ENCODE measurements around the gene RGL1.
A peak's percentile ranks its signal among the peaks of the same experiment; 100 is the strongest.

Gene RGL1

DNA sequence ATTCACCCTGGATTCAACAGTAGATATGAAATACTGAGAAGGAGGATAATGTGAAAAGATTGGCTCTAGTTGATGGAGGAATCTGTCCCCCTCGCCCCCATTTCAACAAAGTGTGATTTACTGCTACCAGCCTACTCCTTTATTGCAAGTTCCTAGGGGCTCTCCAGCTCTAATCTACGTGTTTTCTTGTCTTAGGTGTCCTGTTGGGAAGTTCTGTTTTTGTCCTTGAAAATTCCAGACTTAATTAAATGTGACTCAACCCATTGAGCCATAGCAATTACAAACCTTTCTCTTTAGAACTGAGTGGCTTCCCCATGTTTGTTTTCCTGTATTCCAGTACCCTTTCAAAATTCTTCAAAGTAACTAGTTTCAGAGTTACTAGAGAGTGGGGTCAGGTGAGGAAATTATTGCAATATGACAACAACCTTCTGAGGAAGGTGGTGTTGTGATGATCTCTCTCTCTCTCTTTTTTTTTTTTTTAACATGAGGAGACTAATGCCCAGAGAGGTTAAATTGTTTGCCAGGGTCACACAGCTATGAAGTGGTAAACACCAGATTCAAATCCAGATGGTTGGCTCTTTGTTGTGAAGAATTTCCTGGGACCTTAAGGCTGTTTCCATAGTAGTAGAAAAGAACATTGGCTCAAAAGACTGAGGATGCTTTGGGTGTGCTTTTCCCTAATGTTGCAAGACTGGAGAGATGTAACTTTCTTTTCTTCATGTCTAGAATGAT is 3.5 kb downstream of the RGL1 start:
- Histone ChIP-seq H3K36me3 (ENCODE audit: control insufficient read depth, insufficient read depth, low read length) (peaks cover 22% of the 10 kb centered on the region), H3K27ac (ENCODE audit: low read depth, low read length, severe bottlenecking) (peak overlapping the region; percentile 67), H3K9me3 (ENCODE audit: control insufficient read depth, low read length) (no peaks in the 10 kb centered on the region), H3K4me1 (ENCODE audit: control insufficient read depth, insufficient read depth, low read length, poor library complexity, severe bottlenecking) (peaks cover 58% of the 10 kb centered on the region), H3K4me3 (ENCODE audit: extremely low read depth, insufficient read depth, low read length, poor library complexity, severe bottlenecking) (no peak overlapping the region)
- 100% methylated on average over 1 of the region's 2 CpGs; no CpG with 5 or more reads in 1 of the 2 experiments for WGBS, 2 experiments (ENCODE audit: insufficient coverage in 2 of 2)

DNA sequence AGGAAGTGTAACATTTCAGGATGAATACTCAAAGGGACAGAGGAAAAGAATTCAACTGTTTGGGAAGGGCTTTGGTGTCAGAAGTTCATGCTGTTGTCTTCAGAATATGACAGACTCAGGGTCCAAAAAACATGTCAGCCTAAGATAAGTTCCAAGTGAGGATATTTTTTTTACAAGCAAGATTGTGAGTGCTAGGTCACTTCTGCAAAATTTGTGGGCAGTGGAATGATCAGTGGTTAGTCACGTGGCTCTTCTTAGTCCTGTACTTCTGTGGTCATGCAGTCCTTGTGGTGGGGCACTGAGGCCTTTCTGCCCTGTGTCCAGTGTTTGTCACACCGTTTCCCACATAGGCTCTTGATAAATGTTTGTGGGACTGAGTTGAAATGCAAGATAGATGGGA is 5.2 kb downstream of the RGL1 start:
- Histone ChIP-seq H3K9me3 (ENCODE audit: control insufficient read depth, low read length) (no peaks in the 10 kb centered on the region), H3K4me1 (ENCODE audit: control insufficient read depth, insufficient read depth, low read length, poor library complexity, severe bottlenecking) (peaks cover 72% of the 10 kb centered on the region), H3K27ac (ENCODE audit: low read depth, low read length, severe bottlenecking) (peak overlapping the region; percentile 52), H3K36me3 (ENCODE audit: control insufficient read depth, insufficient read depth, low read length) (peaks cover 22% of the 10 kb centered on the region), H3K4me3 (ENCODE audit: extremely low read depth, insufficient read depth, low read length, poor library complexity, severe bottlenecking) (no peak overlapping the region)
- WGBS, 2 experiments (ENCODE audit: insufficient coverage in 2 of 2) = 100% methylated on average over 1 to 2 of the region's 2 CpGs

GRCh38 chr1:183810756-183811544 is 6.0 kb downstream of the RGL1 start:
- H3K4me1 ChIP-seq (ENCODE audit: control insufficient read depth, insufficient read depth, low read length, poor library complexity, severe bottlenecking) = peaks cover 78% of the 10 kb centered on the region
- H3K4me3 ChIP-seq (ENCODE audit: extremely low read depth, insufficient read depth, low read length, poor library complexity, severe bottlenecking) = no peak overlapping the region
- H3K9me3 ChIP-seq (ENCODE audit: control insufficient read depth, low read length) = no peaks in the 10 kb centered on the region
- H3K27ac ChIP-seq (ENCODE audit: low read depth, low read length, severe bottlenecking) = peak overlapping the region; percentile 50
- peaks cover 22% of the 10 kb centered on the region for H3K36me3 ChIP-seq (ENCODE audit: control insufficient read depth, insufficient read depth, low read length)
- 76 to 82% methylated on average over 2 of the region's 4 CpGs for WGBS, 2 experiments (ENCODE audit: insufficient coverage in 2 of 2)

DNA sequence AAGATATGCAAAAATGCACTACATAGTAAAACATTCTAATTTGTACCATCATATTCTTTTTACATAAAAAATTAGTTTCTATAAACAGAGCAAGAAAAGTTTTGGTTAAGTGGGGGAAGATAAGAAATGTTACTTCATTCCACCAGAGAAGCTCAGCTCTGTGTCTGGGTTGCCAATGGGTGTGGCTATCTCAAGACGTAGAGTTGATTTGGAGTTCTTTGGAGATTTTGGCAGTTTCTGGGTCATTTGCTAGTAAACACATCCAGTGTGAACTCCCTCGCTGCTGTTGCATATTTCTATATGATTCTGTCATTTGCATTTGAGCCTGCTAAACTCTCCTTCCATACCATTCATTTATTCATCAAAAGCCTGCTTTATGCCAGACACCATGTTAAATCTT is 7.2 kb downstream of the RGL1 start:
- Histone ChIP-seq H3K4me1 (ENCODE audit: control insufficient read depth, insufficient read depth, low read length, poor library complexity, severe bottlenecking) (peaks cover 77% of the 10 kb centered on the region), H3K27ac (ENCODE audit: low read depth, low read length, severe bottlenecking) (peak overlapping the region; percentile 98), H3K36me3 (ENCODE audit: control insufficient read depth, insufficient read depth, low read length) (peaks cover 20% of the 10 kb centered on the region), H3K4me3 (ENCODE audit: extremely low read depth, insufficient read depth, low read length, poor library complexity, severe bottlenecking) (peak overlapping the region; percentile 7), H3K9me3 (ENCODE audit: control insufficient read depth, low read length) (no peaks in the 10 kb centered on the region)
- 90 to 100% methylated on average over 1 of the region's 2 CpGs for WGBS, 2 experiments (ENCODE audit: insufficient coverage in 2 of 2)

- WGBS, 2 experiments (ENCODE audit: insufficient coverage in 2 of 2) = 12 to 22% methylated on average over 5 to 8 of the region's 9 CpGs
- peaks cover 74% of the 10 kb centered on the region for H3K4me1 ChIP-seq (ENCODE audit: control insufficient read depth, insufficient read depth, low read length, poor library complexity, severe bottlenecking)
These were observed 8.0 kb downstream of the RGL1 start for GRCh38 chr1:183812686-183813569.

DNA sequence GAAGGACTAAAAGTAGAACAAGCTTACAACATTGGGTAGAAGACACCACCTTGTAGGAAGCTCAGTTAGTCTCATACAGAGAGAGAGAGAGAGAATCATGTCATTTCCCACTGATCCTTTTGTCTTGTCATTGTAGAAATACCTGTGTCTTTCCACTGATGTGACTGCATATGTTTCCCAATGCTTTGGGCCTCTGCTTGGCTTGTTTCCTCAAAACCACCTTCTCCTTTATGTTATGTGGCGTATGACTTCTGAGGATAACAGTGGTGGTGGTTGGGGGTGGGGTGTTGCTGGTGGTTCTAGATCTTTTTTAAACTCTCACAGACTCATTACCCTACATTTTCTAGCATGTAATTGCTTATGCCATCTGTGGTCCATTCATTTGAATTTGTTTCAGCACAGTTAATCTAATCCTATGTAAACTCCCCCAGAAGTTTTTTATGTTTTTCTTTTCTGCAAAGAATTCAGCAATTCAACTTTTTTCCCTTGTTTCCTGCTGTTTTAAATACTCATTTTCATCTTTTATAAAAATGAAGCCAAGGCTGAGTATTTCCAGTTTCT is 9.3 kb downstream of the RGL1 start:
- H3K27ac ChIP-seq (ENCODE audit: low read depth, low read length, severe bottlenecking) = peak overlapping the region; percentile 98
- no CpG with 5 or more reads among the region's 1 CpG for WGBS, 2 experiments (ENCODE audit: insufficient coverage in 2 of 2)
- peaks cover 64% of the 10 kb centered on the region for H3K4me1 ChIP-seq (ENCODE audit: control insufficient read depth, insufficient read depth, low read length, poor library complexity, severe bottlenecking)
- no peak overlapping the region for H3K4me3 ChIP-seq (ENCODE audit: extremely low read depth, insufficient read depth, low read length, poor library complexity, severe bottlenecking)
- peaks cover 8% of the 10 kb centered on the region for H3K36me3 ChIP-seq (ENCODE audit: control insufficient read depth, insufficient read depth, low read length)
- H3K9me3 ChIP-seq (ENCODE audit: control insufficient read depth, low read length) = no peaks in the 10 kb centered on the region

More at GRCh38 chr1:183812686-183813569, 8.0 kb downstream of the RGL1 start:
- peaks cover 19% of the 10 kb centered on the region for H3K36me3 ChIP-seq (ENCODE audit: control insufficient read depth, insufficient read depth, low read length)
- H3K27ac ChIP-seq (ENCODE audit: low read depth, low read length, severe bottlenecking) = peak overlapping the region; percentile 98
- H3K4me3 ChIP-seq (ENCODE audit: extremely low read depth, insufficient read depth, low read length, poor library complexity, severe bottlenecking) = peak overlapping the region; percentile 7
- H3K9me3 ChIP-seq (ENCODE audit: control insufficient read depth, low read length) = no peaks in the 10 kb centered on the region

DNA sequence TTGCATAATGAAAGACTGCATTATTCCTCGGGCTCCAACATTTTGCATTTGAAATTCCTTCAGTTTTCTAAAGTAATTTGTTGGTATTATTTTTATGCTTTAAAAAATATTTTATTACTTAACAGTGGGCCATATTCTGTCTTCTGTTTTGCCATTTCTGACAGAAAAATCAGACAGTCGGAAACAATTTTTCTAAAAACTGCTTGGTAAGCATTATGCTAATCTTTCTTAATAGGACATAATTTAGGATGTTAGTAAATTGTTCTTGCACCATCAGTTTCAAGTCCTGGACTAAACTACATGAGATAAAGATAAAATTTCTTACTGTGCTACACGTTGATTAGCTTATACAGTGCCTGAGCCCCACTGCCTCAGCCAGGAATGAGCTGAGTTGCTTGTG is 11.2 kb downstream of the RGL1 start:
- WGBS, 2 experiments (ENCODE audit: insufficient coverage in 2 of 2) = no CpG with 5 or more reads among the region's 3 CpGs
- H3K4me3 ChIP-seq (ENCODE audit: extremely low read depth, insufficient read depth, low read length, poor library complexity, severe bottlenecking) = no peak overlapping the region
- peaks cover 9% of the 10 kb centered on the region for H3K36me3 ChIP-seq (ENCODE audit: control insufficient read depth, insufficient read depth, low read length)
- H3K27ac ChIP-seq (ENCODE audit: low read depth, low read length, severe bottlenecking) = no peak overlapping the region
- peaks cover 57% of the 10 kb centered on the region for H3K4me1 ChIP-seq (ENCODE audit: control insufficient read depth, insufficient read depth, low read length, poor library complexity, severe bottlenecking)
- H3K9me3 ChIP-seq (ENCODE audit: control insufficient read depth, low read length) = no peaks in the 10 kb centered on the region

DNA sequence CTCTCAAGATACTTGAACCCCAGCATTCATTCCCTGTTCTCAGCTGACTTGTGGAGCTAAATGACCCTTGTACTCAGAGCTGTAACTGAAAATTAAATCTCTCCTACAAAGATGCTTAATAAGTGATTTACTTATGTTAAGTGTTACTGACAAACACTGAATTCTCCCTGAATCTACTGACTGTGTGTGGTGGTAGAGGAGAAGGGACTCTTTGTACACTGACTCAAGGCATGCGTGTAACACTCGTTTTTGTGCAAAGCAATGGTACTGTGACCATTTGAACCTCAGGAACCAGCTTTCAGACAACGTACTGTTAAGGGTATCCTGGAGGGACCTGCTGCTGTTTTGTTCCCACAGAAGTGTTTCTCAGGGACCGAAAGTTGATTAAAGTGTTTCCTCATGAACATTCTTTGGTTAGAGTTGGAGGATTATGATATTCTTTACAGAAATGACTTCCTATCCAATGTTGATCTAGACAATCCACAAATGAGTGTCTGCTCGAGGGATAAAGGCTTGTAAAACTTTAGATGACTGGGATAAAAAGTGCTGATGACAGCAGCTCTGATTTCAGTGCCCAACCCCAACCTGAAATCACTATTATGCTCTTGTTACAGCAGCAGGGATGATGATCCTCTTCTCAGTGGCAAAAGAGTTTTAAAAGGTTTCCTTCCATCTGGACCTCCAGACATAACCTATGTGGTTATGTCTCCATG is 12.8 kb downstream of the RGL1 start:
- WGBS, 2 experiments (ENCODE audit: insufficient coverage in 2 of 2) = 64 to 82% methylated on average over 3 of the region's 5 CpGs
- Histone ChIP-seq H3K4me3 (ENCODE audit: extremely low read depth, insufficient read depth, low read length, poor library complexity, severe bottlenecking) (no peak overlapping the region), H3K9me3 (ENCODE audit: control insufficient read depth, low read length) (no peaks in the 10 kb centered on the region), H3K36me3 (ENCODE audit: control insufficient read depth, insufficient read depth, low read length) (peaks cover 13% of the 10 kb centered on the region), H3K4me1 (ENCODE audit: control insufficient read depth, insufficient read depth, low read length, poor library complexity, severe bottlenecking) (peaks cover 55% of the 10 kb centered on the region), H3K27ac (ENCODE audit: low read depth, low read length, severe bottlenecking) (peak overlapping the region; percentile 63)

DNA sequence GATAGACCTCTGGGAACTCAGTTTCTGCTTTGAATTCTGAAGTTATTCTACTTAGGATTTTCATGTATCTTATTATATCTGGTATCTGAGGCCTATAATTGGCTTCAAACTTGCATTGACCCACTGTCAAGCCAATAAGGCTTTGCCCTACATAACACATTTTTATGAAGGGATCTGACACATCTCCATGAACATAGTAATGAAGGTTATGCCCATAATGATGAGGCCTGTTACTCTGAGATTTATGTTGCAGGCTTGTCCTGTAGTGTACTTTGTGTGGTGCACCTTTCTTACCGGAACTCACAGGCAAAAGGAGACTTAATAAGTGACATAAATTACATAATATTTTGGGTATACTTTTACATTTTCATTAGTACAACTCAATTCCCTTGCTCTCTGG is 14.1 kb downstream of the RGL1 start:
- Histone ChIP-seq H3K4me1 (ENCODE audit: control insufficient read depth, insufficient read depth, low read length, poor library complexity, severe bottlenecking) (peaks cover 44% of the 10 kb centered on the region), H3K27ac (ENCODE audit: low read depth, low read length, severe bottlenecking) (no peak overlapping the region), H3K4me3 (ENCODE audit: extremely low read depth, insufficient read depth, low read length, poor library complexity, severe bottlenecking) (no peak overlapping the region), H3K36me3 (ENCODE audit: control insufficient read depth, insufficient read depth, low read length) (peaks cover 20% of the 10 kb centered on the region), H3K9me3 (ENCODE audit: control insufficient read depth, low read length) (no peaks in the 10 kb centered on the region)
- WGBS, 2 experiments (ENCODE audit: insufficient coverage in 2 of 2) = no CpG with 5 or more reads among the region's 1 CpG
